HEK293 (cell line): ENCODE measurements around the gene ZBTB24.

Source experiments
- BCL11B ChIP-seq: fragments of 450-650 bp; formaldehyde crosslinking; IDR thresholded peaks from 2 replicates; pipeline ENCODE4 v1.5.1; 2016; ENCODE audit warnings: low read depth, missing biosample characterization, missing genetic modification characterization
- MYNN ChIP-seq: fragments of 450-650 bp; formaldehyde crosslinking; IDR thresholded peaks from 2 replicates; pipeline ENCODE4 v1.5.1; 2016; ENCODE audit warnings: missing biosample characterization, missing genetic modification characterization, borderline replicate concordance
- PRDM10 ChIP-seq: fragments of 450-650 bp; formaldehyde crosslinking; IDR thresholded peaks from 2 replicates; pipeline ENCODE4 v1.5.1; 2016; ENCODE audit warnings: missing biosample characterization, missing genetic modification characterization
- SETDB1 ChIP-seq: IDR thresholded peaks from one replicate; pipeline ENCODE4 v1.6.1; 2017; ENCODE audit warnings: mild to moderate bottlenecking, low read length, moderate library complexity, mixed read lengths; ENCODE audit not compliant: insufficient read length
- YY2 ChIP-seq: fragments of 450-650 bp; formaldehyde crosslinking; IDR thresholded peaks from 2 replicates; pipeline ENCODE4 v1.5.1; 2016; ENCODE audit warnings: missing biosample characterization, missing genetic modification characterization
- ZBTB7A ChIP-seq: fragments of 450-650 bp; formaldehyde crosslinking; IDR thresholded peaks from 2 replicates; pipeline ENCODE4 v1.5.1; 2016; ENCODE audit warnings: low read depth, missing biosample characterization, missing genetic modification characterization
- ZNF114 ChIP-seq: fragments of 450-650 bp; formaldehyde crosslinking; IDR thresholded peaks from 2 replicates; pipeline ENCODE4 v1.5.0; 2017; ENCODE audit warnings: missing biosample characterization, missing genetic modification characterization
- ZNF121 ChIP-seq: fragments of 450-650 bp; formaldehyde crosslinking; IDR thresholded peaks from 2 replicates; pipeline ENCODE4 v1.5.1; 2016; ENCODE audit warnings: missing biosample characterization, missing genetic modification characterization
- ZNF155 ChIP-seq: fragments of 450-650 bp; formaldehyde crosslinking; IDR thresholded peaks from 2 replicates; pipeline ENCODE4 v1.5.1; 2016; ENCODE audit warnings: missing biosample characterization, missing genetic modification characterization
- ZNF214 ChIP-seq: fragments of 450-650 bp; formaldehyde crosslinking; IDR thresholded peaks from 2 replicates; pipeline ENCODE4 v1.5.1; 2017; ENCODE audit warnings: missing biosample characterization, mild to moderate bottlenecking, missing genetic modification characterization, borderline replicate concordance
- ZNF24 ChIP-seq: fragments of 450-650 bp; formaldehyde crosslinking; IDR thresholded peaks from 2 replicates; pipeline ENCODE4 v1.5.1; 2016; ENCODE audit warnings: missing biosample characterization, missing genetic modification characterization
- ZNF248 ChIP-seq: fragments of 450-650 bp; formaldehyde crosslinking; IDR thresholded peaks from 2 replicates; pipeline ENCODE4 v1.5.1; 2017; ENCODE audit warnings: missing biosample characterization, missing genetic modification characterization
- ZNF350 ChIP-seq: fragments of 450-650 bp; formaldehyde crosslinking; IDR thresholded peaks from 2 replicates; pipeline ENCODE4 v1.5.0; 2017; ENCODE audit warnings: missing biosample characterization, mild to moderate bottlenecking, missing genetic modification characterization
- ZNF544 ChIP-seq: fragments of 450-650 bp; formaldehyde crosslinking; IDR thresholded peaks from 2 replicates; pipeline ENCODE4 v1.5.0; 2017; ENCODE audit warnings: missing biosample characterization, missing genetic modification characterization
- ZNF621 ChIP-seq: fragments of 450-650 bp; formaldehyde crosslinking; IDR thresholded peaks from 2 replicates; pipeline ENCODE4 v1.5.1; 2017; ENCODE audit warnings: missing biosample characterization, missing genetic modification characterization
- ZNF626 ChIP-seq: fragments of 450-650 bp; sonication (Bioruptor Pico); formaldehyde crosslinking; IDR thresholded peaks from 2 replicates; pipeline ENCODE4 v1.5.1; 2018; ENCODE audit warnings: missing biosample characterization, missing genetic modification characterization, inconsistent platforms
- ZNF629 ChIP-seq: fragments of 450-650 bp; formaldehyde crosslinking; IDR thresholded peaks from 2 replicates; pipeline ENCODE4 v1.5.1; 2017; ENCODE audit warnings: missing biosample characterization, missing genetic modification characterization
- ZNF639 ChIP-seq: fragments of 450-650 bp; formaldehyde crosslinking; IDR thresholded peaks from 2 replicates; pipeline ENCODE4 v1.5.1; 2016; ENCODE audit warnings: missing biosample characterization, missing genetic modification characterization
- ZNF658 ChIP-seq: fragments of 450-650 bp; formaldehyde crosslinking; IDR thresholded peaks from 2 replicates; pipeline ENCODE4; 2016; ENCODE audit warnings: missing biosample characterization, missing genetic modification characterization
- ZNF768 ChIP-seq: fragments of 450-650 bp; formaldehyde crosslinking; IDR thresholded peaks from 2 replicates; pipeline ENCODE4 v1.5.1; 2018; ENCODE audit warnings: missing biosample characterization, mild to moderate bottlenecking, missing genetic modification characterization
- ZNF785 ChIP-seq: fragments of 450-650 bp; formaldehyde crosslinking; IDR thresholded peaks from 2 replicates; pipeline ENCODE4 v1.5.1; 2016; ENCODE audit warnings: missing biosample characterization, missing genetic modification characterization
- ZNF791 ChIP-seq: fragments of 450-650 bp; formaldehyde crosslinking; IDR thresholded peaks from 2 replicates; pipeline ENCODE4 v1.5.1; 2016; ENCODE audit warnings: missing biosample characterization, missing genetic modification characterization
- ZSCAN16 ChIP-seq: fragments of 450-650 bp; formaldehyde crosslinking; IDR thresholded peaks from 2 replicates; pipeline ENCODE4 v1.5.1; 2016; ENCODE audit warnings: missing biosample characterization, missing genetic modification characterization
- ZSCAN4 ChIP-seq: fragments of 450-650 bp; formaldehyde crosslinking; IDR thresholded peaks from 2 replicates; pipeline ENCODE4 v1.5.1; 2017; ENCODE audit warnings: missing biosample characterization, missing genetic modification characterization
- TF ChIP-seq, protein P1 (sequence below): fragments of 450-650 bp; formaldehyde crosslinking; IDR thresholded peaks from 2 replicates; pipeline ENCODE4 v1.5.1; 2017; ENCODE audit warnings: missing biosample characterization, missing genetic modification characterization
- TF ChIP-seq, protein P2 (sequence below): fragments of 450-650 bp; formaldehyde crosslinking; IDR thresholded peaks from 2 replicates; pipeline ENCODE4 v1.5.1; 2016; ENCODE audit warnings: missing biosample characterization, missing genetic modification characterization
- TF ChIP-seq, protein P3 (sequence below): fragments of 450-650 bp; formaldehyde crosslinking; optimal IDR thresholded peaks from 2 replicates; pipeline ENCODE3; 2016; ENCODE audit warnings: missing biosample characterization, mild to moderate bottlenecking, missing genetic modification characterization

ZBTB24 gene

GRCh38 chr6:109455437-109456110 is 27.4 kb downstream of the ZBTB24 start, which contains the start of gene MICAL1 (continued):
- TF ChIP-seq ZNF621 (tag by site-specific recombination) = no peak
- TF ChIP-seq, protein P1, sequence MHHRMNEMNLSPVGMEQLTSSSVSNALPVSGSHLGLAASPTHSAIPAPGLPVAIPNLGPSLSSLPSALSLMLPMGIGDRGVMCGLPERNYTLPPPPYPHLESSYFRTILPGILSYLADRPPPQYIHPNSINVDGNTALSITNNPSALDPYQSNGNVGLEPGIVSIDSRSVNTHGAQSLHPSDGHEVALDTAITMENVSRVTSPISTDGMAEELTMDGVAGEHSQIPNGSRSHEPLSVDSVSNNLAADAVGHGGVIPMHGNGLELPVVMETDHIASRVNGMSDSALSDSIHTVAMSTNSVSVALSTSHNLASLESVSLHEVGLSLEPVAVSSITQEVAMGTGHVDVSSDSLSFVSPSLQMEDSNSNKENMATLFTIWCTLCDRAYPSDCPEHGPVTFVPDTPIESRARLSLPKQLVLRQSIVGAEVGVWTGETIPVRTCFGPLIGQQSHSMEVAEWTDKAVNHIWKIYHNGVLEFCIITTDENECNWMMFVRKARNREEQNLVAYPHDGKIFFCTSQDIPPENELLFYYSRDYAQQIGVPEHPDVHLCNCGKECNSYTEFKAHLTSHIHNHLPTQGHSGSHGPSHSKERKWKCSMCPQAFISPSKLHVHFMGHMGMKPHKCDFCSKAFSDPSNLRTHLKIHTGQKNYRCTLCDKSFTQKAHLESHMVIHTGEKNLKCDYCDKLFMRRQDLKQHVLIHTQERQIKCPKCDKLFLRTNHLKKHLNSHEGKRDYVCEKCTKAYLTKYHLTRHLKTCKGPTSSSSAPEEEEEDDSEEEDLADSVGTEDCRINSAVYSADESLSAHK = no peak
- TF ChIP-seq PRDM10 (tag by site-specific recombination) = peak; percentile 52; the same call in 1 of the 2 replicates
- no peak for TF ChIP-seq ZNF114
- no peak for TF ChIP-seq ZNF785 (tag by site-specific recombination)
- TF ChIP-seq MYNN (tag by site-specific recombination) = no peak
- TF ChIP-seq ZBTB7A = no peak
- TF ChIP-seq, protein P2, sequence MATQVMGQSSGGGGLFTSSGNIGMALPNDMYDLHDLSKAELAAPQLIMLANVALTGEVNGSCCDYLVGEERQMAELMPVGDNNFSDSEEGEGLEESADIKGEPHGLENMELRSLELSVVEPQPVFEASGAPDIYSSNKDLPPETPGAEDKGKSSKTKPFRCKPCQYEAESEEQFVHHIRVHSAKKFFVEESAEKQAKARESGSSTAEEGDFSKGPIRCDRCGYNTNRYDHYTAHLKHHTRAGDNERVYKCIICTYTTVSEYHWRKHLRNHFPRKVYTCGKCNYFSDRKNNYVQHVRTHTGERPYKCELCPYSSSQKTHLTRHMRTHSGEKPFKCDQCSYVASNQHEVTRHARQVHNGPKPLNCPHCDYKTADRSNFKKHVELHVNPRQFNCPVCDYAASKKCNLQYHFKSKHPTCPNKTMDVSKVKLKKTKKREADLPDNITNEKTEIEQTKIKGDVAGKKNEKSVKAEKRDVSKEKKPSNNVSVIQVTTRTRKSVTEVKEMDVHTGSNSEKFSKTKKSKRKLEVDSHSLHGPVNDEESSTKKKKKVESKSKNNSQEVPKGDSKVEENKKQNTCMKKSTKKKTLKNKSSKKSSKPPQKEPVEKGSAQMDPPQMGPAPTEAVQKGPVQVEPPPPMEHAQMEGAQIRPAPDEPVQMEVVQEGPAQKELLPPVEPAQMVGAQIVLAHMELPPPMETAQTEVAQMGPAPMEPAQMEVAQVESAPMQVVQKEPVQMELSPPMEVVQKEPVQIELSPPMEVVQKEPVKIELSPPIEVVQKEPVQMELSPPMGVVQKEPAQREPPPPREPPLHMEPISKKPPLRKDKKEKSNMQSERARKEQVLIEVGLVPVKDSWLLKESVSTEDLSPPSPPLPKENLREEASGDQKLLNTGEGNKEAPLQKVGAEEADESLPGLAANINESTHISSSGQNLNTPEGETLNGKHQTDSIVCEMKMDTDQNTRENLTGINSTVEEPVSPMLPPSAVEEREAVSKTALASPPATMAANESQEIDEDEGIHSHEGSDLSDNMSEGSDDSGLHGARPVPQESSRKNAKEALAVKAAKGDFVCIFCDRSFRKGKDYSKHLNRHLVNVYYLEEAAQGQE (tag by site-specific recombination) = peak; percentile 44; the same call in 1 of the 2 replicates
- TF ChIP-seq ZNF639 (tag by site-specific recombination) = no peak
- TF ChIP-seq ZNF626 (tag by site-specific recombination) = no peak
- TF ChIP-seq ZNF544 = no peak
- TF ChIP-seq ZNF629 = 0 out of 2 replicates have a peak, but pooled peaks have one; percentile 8
- peak; percentile 49; the same call in 1 of the 2 replicates for TF ChIP-seq BCL11B (tag by site-specific recombination)
- TF ChIP-seq ZSCAN4 = no peak
- TF ChIP-seq ZNF121 = no peak
- TF ChIP-seq ZNF768 (tag by site-specific recombination) = no peak
- TF ChIP-seq ZNF791 (tag by site-specific recombination) = no peak
- TF ChIP-seq ZNF350 (tag by site-specific recombination) = no peak
- TF ChIP-seq, protein P3, sequence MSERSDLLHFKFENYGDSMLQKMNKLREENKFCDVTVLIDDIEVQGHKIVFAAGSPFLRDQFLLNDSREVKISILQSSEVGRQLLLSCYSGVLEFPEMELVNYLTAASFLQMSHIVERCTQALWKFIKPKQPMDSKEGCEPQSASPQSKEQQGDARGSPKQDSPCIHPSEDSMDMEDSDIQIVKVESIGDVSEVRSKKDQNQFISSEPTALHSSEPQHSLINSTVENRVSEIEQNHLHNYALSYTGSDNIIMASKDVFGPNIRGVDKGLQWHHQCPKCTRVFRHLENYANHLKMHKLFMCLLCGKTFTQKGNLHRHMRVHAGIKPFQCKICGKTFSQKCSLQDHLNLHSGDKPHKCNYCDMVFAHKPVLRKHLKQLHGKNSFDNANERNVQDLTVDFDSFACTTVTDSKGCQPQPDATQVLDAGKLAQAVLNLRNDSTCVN (tag by site-specific recombination) = peak; percentile 85
- no peak for TF ChIP-seq ZNF155 (tag by site-specific recombination)
- no peak for TF ChIP-seq ZNF214 (tag by site-specific recombination)
- no peak for TF ChIP-seq ZNF658
- no peak for TF ChIP-seq ZNF248 (tag by site-specific recombination)
- no peak for TF ChIP-seq YY2 (tag by site-specific recombination)
- TF ChIP-seq ZSCAN16 (tag by site-specific recombination) = no peak
- no peak for TF ChIP-seq SETDB1
- no peak for TF ChIP-seq ZNF24 (tag by site-specific recombination)
